Caco-2 (cell line): ENCODE data around the gene PDGFA. TPM values are rescaled to one million over a fixed set of nuclear protein-coding genes. Genes with fewer than 3 reads are reported as not detected.

ENCODE experiments used
- BruUV-seq: library from RNA; stranded (reverse); fragments of 400-500 nt; replicated peaks from 2 replicates; lab custom pipeline; 2021; lab: Mats Ljungman, UMichigan
- CTCF ChIA-PET: fragments of 300-600 bp; sonication (Branson Sonifier 250); formaldehyde crosslinking; loops from one replicate; lab custom pipeline; 2022; ENCODE audit warnings: antibody characterized with exemption; lab: Charles Lee
- POLR2A ChIA-PET: fragments of 300-600 bp; sonication (Branson Sonifier 250); formaldehyde crosslinking; loops from one replicate; lab custom pipeline; 2022; ENCODE audit warnings: antibody characterized with exemption; lab: Charles Lee
- DNase-seq, 2 experiments: peaks; one replicate each; pipeline versions ENCODE4 v3.0.0 to v3.0.0-alpha.2; 2020 to 2022
- H3K27me3 ChIP-seq: replicated peaks from 2 replicates; pipeline ENCODE4 v1.6.0; 2011; ENCODE audit warnings: low read length; ENCODE audit not compliant: control insufficient read depth, insufficient read depth
- H3K36me3 ChIP-seq: 2 replicates; pipeline ENCODE4 v1.5.1; 2011; ENCODE audit warnings: low read length; ENCODE audit not compliant: control insufficient read depth, insufficient read depth
- H3K4me1 ChIP-seq: fragments of 250-450 bp; sonication (Bioruptor Pico); 2 replicates; pipeline ENCODE4 v1.5.1; 2020; ENCODE audit warnings: mild to moderate bottlenecking
- H3K4me3 ChIP-seq: 2 replicates; pipeline ENCODE4 v1.5.1; 2011; ENCODE audit warnings: low read depth, mild to moderate bottlenecking, control low read depth, low read length
- H3K9me3 ChIP-seq: fragments of 250-450 bp; sonication (Bioruptor Pico); 2 replicates; pipeline ENCODE4 v1.5.1; 2020; ENCODE audit warnings: mild to moderate bottlenecking, moderate library complexity
- H3K27ac Mint-ChIP-seq: one replicate; pipeline ENCODE4 v1.8.0; 2022; ENCODE audit warnings: mixed read lengths; ENCODE audit not compliant: unreplicated experiment
- H3K27me3 Mint-ChIP-seq: one replicate; pipeline ENCODE4 v1.8.0; 2022; ENCODE audit warnings: mixed read lengths; ENCODE audit not compliant: insufficient read depth, unreplicated experiment
- H3K36me3 Mint-ChIP-seq: one replicate; pipeline ENCODE4 v1.8.0; 2022; ENCODE audit warnings: mild to moderate bottlenecking, mixed read lengths; ENCODE audit not compliant: insufficient read depth, unreplicated experiment
- H3K4me1 Mint-ChIP-seq: one replicate; pipeline ENCODE4 v1.8.0; 2022; ENCODE audit warnings: low read depth, mixed read lengths; ENCODE audit not compliant: unreplicated experiment
- H3K4me3 Mint-ChIP-seq: one replicate; pipeline ENCODE4 v1.8.0; 2022; ENCODE audit warnings: mild to moderate bottlenecking, moderate library complexity, mixed read lengths; ENCODE audit not compliant: unreplicated experiment
- H3K9me3 Mint-ChIP-seq: one replicate; pipeline ENCODE4 v1.8.0; 2022; ENCODE audit warnings: mixed read lengths; ENCODE audit not compliant: unreplicated experiment
- intact Hi-C: fragments of 100-400 bp; cut with micrococcal nuclease; formaldehyde crosslinking; loops from one replicate; pipeline ENCODE4 v1.10.0; 2022; ENCODE audit not compliant: unreplicated experiment
- total RNA-seq: library from RNA; stranded (reverse); gene quantifications from 2 replicates; pipeline ENCODE4 v1.2.3, GENCODE V29; 2022
- TF ChIP-seq, protein P1 (sequence below), 2 experiments: fragments of 200-600 bp in 1 of 2; IDR thresholded peaks; 1 replicate in 1 of 2; 2 replicates in 1 of 2; pipeline versions ENCODE4 v1.5.1 to v1.8.0; 2011 to 2022; ENCODE audit warnings: antibody characterized with exemption in 1 of 2, control low read depth in 1 of 2, inconsistent platforms in 1 of 2, low read depth in 1 of 2, low read length in 1 of 2, mild to moderate bottlenecking in 1 of 2, moderate library complexity in 1 of 2; ENCODE audit not compliant: insufficient read depth in 1 of 2, severe bottlenecking in 1 of 2, unreplicated experiment in 1 of 2

The PDGFA gene
- total RNA-seq, 1 experiment from 2014 or later, result 78.5 TPM

DNA sequence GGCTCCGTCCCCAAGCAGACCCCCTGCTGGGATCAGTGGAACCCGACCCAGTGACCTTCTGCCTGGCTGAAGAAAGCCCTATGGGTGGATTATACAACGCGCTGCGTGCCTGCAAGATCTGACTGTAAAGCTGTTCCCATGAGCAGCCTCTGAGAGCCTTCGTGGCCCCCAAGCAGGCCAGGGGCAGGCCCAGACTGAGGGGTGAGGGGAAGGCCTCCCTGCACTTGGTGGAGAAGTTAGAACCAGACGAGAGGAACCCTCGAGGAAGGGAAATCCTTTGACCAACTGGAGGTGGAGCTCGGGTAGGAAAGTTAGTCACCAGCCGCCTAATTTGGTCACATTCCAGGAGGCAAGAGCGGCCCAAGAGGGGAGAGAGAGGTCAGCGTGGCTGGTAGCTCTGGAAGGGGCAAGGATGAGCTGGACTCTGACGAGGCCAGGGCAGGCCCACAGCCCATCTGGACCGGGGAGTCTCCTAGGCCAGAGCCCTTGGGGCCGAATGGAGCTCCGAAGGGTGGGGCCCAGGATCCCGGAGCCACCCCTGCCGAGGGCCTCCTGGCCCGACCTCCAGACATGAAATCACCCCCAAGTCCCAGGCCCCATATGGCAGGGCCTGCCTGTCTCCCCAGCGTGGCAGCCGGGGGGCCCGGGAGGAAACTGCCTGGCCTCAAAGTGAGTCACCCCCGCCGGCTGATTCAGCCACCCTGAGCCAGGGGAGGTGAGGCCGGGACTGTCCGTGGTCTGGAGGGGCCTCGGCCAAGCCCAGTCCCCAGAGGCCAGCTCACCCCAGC is 23.3 kb upstream of the PDGFA start:
- no peak overlapping the region for H3K4me3 ChIP-seq
- BruUV-seq, result no TSS peak
- H3K9me3 ChIP-seq, result no peaks in the 10 kb centered on the region
- Mint-ChIP-seq H3K27me3 (no peaks in the 10 kb centered on the region), H3K9me3 (no peaks in the 10 kb centered on the region), H3K4me3 (no peak overlapping the region), H3K27ac (peak overlapping the region; percentile 28), H3K36me3 (peaks cover 6% of the 10 kb centered on the region), H3K4me1 (peaks cover 34% of the 10 kb centered on the region)
- H3K4me1 ChIP-seq, result peaks cover 37% of the 10 kb centered on the region
- no peaks in the 10 kb centered on the region; the same call in none of the 2 replicates for H3K36me3 ChIP-seq
- TF ChIP-seq, protein P1, sequence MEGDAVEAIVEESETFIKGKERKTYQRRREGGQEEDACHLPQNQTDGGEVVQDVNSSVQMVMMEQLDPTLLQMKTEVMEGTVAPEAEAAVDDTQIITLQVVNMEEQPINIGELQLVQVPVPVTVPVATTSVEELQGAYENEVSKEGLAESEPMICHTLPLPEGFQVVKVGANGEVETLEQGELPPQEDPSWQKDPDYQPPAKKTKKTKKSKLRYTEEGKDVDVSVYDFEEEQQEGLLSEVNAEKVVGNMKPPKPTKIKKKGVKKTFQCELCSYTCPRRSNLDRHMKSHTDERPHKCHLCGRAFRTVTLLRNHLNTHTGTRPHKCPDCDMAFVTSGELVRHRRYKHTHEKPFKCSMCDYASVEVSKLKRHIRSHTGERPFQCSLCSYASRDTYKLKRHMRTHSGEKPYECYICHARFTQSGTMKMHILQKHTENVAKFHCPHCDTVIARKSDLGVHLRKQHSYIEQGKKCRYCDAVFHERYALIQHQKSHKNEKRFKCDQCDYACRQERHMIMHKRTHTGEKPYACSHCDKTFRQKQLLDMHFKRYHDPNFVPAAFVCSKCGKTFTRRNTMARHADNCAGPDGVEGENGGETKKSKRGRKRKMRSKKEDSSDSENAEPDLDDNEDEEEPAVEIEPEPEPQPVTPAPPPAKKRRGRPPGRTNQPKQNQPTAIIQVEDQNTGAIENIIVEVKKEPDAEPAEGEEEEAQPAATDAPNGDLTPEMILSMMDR (IDR thresholded peaks at IDR 0.05; ENCODE audit: insufficient read depth in 1 of 2, low read depth in 1 of 2, low read length in 1 of 2, severe bottlenecking in 1 of 2, unreplicated experiment in 1 of 2), result no peak
- DNase-seq, result no peak
- intact Hi-C loops, result no loop called here
- ChIA-PET CTCF (no interaction called here), POLR2A (interaction anchor here (0.5 kb wide), 1 partner anchor 154 kb away, joined by 3 read pairs; no protein-coding TSS in a partner anchor)
- H3K27me3 ChIP-seq, result no peaks in the 10 kb centered on the region

DNA sequence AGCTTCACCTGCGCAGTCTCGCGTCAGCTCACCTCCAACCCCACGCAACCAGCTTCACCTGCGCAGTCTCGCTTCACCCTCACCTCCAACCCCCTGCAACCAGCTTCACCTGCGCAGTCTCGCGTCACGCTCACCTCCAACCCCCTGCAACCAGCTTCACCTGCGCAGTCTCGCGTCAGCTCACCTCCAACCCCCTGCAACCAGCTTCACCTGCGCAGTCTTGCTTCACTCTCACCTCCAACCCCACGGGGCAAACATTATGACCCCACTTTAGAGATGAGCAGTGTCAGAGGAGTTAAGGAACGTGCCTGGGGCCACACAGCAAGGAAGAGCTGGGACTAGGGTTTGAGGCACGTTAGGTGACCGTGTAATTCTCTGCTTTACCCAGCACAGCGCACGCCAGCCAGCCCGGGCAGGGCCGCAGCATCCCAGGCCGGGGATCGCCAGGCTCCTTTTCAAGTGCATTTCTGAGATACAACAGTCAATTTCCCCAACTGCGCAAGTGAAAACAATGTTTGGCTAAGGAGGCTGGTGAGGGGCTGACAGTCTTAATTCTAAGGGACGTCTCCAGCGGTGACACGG is 22.6 kb upstream of the PDGFA start:
- POLR2A ChIA-PET, result no interaction called here

DNA sequence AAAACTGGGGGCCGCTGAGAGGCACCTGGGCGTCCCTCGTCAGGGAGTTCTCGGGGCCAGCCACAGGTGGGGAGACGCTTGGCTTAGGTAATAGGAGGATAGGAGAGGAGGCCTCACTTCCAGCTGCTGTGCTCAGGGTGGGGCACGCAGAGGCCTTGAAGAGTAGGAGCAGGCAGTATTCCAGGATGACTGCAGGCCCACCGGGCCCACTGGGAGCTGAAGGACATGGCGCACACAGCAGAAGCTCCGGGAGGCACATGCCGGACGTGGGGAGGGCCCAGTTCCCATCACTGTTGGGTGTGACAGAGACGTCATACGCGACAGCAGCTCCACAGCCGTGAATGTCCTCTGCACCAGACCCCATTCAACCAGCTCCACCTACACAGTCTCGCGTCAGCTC is 22.0 kb upstream of the PDGFA start:
- peaks cover 47% of the 10 kb centered on the region for H3K4me1 ChIP-seq
- no TSS peak for BruUV-seq

More for the DNA sequence above, 22.6 kb upstream of the PDGFA start:
- no peaks in the 10 kb centered on the region for H3K27me3 Mint-ChIP-seq
- intact Hi-C loops, result no loop called here
- peaks cover 6% of the 10 kb centered on the region for H3K36me3 Mint-ChIP-seq
- Histone ChIP-seq H3K27me3 (no peaks in the 10 kb centered on the region), H3K36me3 (no peaks in the 10 kb centered on the region; the same call in none of the 2 replicates), H3K9me3 (no peaks in the 10 kb centered on the region), H3K4me3 (no peak overlapping the region), H3K4me1 (peaks cover 44% of the 10 kb centered on the region)
- no peaks in the 10 kb centered on the region for H3K9me3 Mint-ChIP-seq
- H3K4me3 Mint-ChIP-seq, result no peak overlapping the region
- TF ChIP-seq, protein P1 (IDR thresholded peaks at IDR 0.05; ENCODE audit: insufficient read depth in 1 of 2, low read depth in 1 of 2, low read length in 1 of 2, severe bottlenecking in 1 of 2, unreplicated experiment in 1 of 2), result no peak
- DNase-seq, result no peak
- H3K4me1 Mint-ChIP-seq, result peaks cover 34% of the 10 kb centered on the region
- BruUV-seq, result no TSS peak
- CTCF ChIA-PET, result no interaction called here
- H3K27ac Mint-ChIP-seq, result peak overlapping the region; percentile 28

More for the DNA sequence above, 22.0 kb upstream of the PDGFA start:
- Mint-ChIP-seq H3K4me1 (peaks cover 34% of the 10 kb centered on the region), H3K27me3 (no peaks in the 10 kb centered on the region), H3K36me3 (peaks cover 6% of the 10 kb centered on the region), H3K27ac (peak overlapping the region; percentile 28), H3K9me3 (no peaks in the 10 kb centered on the region), H3K4me3 (no peak overlapping the region)
- Histone ChIP-seq H3K9me3 (no peaks in the 10 kb centered on the region), H3K27me3 (no peaks in the 10 kb centered on the region), H3K36me3 (no peaks in the 10 kb centered on the region; the same call in 1 of the 2 replicates), H3K4me3 (no peak overlapping the region)
- no peak for DNase-seq
- TF ChIP-seq, protein P1 (IDR thresholded peaks at IDR 0.05; ENCODE audit: insufficient read depth in 1 of 2, low read depth in 1 of 2, low read length in 1 of 2, severe bottlenecking in 1 of 2, unreplicated experiment in 1 of 2), result no peak
- intact Hi-C loops, result no loop called here
- ChIA-PET POLR2A (no interaction called here), CTCF (no interaction called here)
